Activated naive CD4-positive, alpha-beta T cell treated with anti-CD3 and anti-CD28 coated beads, Interleukin-2, amount 50 U/mL, for 24 hours (primary cell): ENCODE measurements around the gene OR52B6.
"Not testable (repeated sequence)": the region's sequence is repeated elsewhere in the genome, so short reads cannot be mapped to it uniquely, and the experiment has no call there.

Source experiments
- H3K27ac Mint-ChIP-seq: one replicate; pipeline ENCODE4 v1.8.0; 2021; ENCODE audit warnings: mild to moderate bottlenecking, mixed read lengths
- H3K27me3 Mint-ChIP-seq: one replicate; pipeline ENCODE4 v1.8.0; 2021; ENCODE audit warnings: mixed read lengths
- H3K36me3 Mint-ChIP-seq: one replicate; pipeline ENCODE4 v1.8.0; 2021; ENCODE audit warnings: mixed read lengths
- H3K4me1 Mint-ChIP-seq: one replicate; pipeline ENCODE4 v1.8.0; 2021; ENCODE audit warnings: mixed read lengths
- H3K4me3 Mint-ChIP-seq: one replicate; pipeline ENCODE4 v1.8.0; 2021; ENCODE audit warnings: mild to moderate bottlenecking, mixed read lengths
- H3K9me3 Mint-ChIP-seq: one replicate; pipeline ENCODE4 v1.8.0; 2021; ENCODE audit warnings: mixed read lengths

OR52B6 gene

DNA sequence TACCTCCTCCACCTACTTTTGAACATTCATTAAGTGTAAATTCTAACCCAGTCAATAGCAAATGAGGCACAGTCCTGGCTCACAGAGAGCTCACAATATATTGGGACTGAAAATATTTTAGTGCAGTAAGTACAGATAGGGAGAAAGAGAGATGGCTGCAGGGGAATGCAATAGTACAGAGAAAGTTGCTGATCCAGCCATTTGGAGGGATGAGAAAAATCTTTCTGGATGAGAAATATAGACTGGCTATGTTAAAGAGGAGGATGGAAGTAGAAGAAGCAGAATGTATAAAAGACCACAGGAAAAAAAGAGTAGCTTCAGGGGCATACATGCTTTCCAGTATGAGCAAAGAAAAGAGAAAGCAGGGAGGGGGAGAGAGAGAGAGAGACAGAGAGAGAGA, 3.6 kb upstream of the OR52B6 start:
- no peak overlapping the region for H3K27ac Mint-ChIP-seq
- no peaks in the 10 kb centered on the region for H3K9me3 Mint-ChIP-seq
- H3K4me1 Mint-ChIP-seq = no peaks in the 10 kb centered on the region
- H3K36me3 Mint-ChIP-seq = no peaks in the 10 kb centered on the region
- H3K27me3 Mint-ChIP-seq = no peaks in the 10 kb centered on the region
- no peak overlapping the region for H3K4me3 Mint-ChIP-seq

GRCh38 chr11:5581014-5581413, 337 bp downstream of the OR52B6 start:
- H3K4me1 Mint-ChIP-seq = no peaks in the 10 kb centered on the region
- peaks cover 5% of the 10 kb centered on the region for H3K9me3 Mint-ChIP-seq
- no peak overlapping the region for H3K4me3 Mint-ChIP-seq
- H3K27me3 Mint-ChIP-seq = peaks cover 1% of the 10 kb centered on the region
- peaks cover 5% of the 10 kb centered on the region for H3K36me3 Mint-ChIP-seq
- no peak overlapping the region for H3K27ac Mint-ChIP-seq

GRCh38 chr11:5584458-5584857, 3.8 kb downstream of the OR52B6 start:
- not testable (repeated sequence) for H3K27me3 Mint-ChIP-seq, H3K36me3 Mint-ChIP-seq, H3K9me3 Mint-ChIP-seq, H3K4me3 Mint-ChIP-seq, H3K27ac Mint-ChIP-seq, H3K4me1 Mint-ChIP-seq

DNA sequence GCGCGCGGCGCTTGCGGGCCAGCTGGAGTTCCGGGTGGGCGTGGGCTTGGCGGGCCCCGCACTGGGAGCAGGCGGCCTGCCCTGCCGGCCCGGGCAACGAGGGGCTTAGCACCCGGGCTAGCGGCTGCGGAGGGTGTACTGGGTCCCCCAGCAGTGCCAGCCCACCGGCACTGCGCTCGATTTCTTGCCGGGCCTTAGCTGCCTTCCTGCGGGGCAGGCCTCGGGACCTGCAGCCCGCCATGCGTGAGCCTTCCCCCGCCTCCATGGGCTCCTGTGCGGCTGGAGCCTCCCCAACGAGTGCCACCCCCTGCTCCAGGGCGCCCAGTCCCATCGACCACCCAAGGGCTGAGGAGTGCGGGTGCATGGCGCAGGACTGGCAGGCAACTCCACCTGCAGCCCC, 9.2 kb downstream of the OR52B6 start:
- not testable (repeated sequence) for H3K4me3 Mint-ChIP-seq, H3K27ac Mint-ChIP-seq, H3K9me3 Mint-ChIP-seq, H3K4me1 Mint-ChIP-seq, H3K27me3 Mint-ChIP-seq, H3K36me3 Mint-ChIP-seq

DNA sequence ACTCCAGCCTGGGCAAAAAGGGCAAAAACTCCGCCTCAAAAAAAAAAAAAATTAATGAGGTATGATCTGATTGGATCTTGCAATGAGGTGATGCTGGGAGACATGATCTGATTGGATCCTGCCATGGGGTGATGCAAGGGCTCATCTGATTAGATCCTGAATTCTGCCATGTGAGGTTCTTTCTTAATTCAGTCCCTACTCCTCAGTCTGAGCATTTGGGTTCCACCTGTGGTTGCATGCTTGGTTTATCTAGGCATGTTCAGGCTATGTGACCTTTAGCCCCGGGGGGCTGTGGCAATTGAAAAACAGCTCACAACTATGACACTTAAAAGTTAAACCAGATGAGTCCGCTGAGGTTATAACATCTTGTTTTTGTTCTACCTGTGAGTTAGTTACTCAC, 10.9 kb downstream of the OR52B6 start:
- no peak overlapping the region for H3K27ac Mint-ChIP-seq
- no peaks in the 10 kb centered on the region for H3K27me3 Mint-ChIP-seq
- no peaks in the 10 kb centered on the region for H3K9me3 Mint-ChIP-seq
- peaks cover 3% of the 10 kb centered on the region for H3K36me3 Mint-ChIP-seq
- peaks cover 2% of the 10 kb centered on the region for H3K4me1 Mint-ChIP-seq
- H3K4me3 Mint-ChIP-seq = no peak overlapping the region

DNA sequence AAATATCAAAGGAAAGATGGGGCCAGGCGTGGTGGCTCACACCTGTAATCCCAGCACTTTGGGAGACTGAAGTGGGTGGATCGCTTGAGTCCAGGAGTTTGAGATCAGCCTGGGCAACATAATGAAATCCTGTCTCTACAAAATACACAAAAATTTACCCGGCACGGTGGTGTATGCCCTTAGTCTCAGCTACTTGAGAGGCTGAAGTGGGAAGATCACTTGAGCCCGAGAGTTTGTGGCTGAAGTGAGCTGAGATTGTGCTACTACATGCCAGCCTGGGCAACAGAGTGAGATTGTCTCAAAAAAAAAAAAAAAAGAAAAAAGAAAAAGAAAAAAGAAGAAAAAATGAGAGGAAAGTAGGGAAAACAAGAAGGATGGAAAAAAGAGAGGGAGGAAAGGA, 11.9 kb downstream of the OR52B6 start:
- no peaks in the 10 kb centered on the region for H3K9me3 Mint-ChIP-seq
- no peak overlapping the region for H3K4me3 Mint-ChIP-seq
- no peak overlapping the region for H3K27ac Mint-ChIP-seq
- peaks cover 2% of the 10 kb centered on the region for H3K36me3 Mint-ChIP-seq
- peaks cover 2% of the 10 kb centered on the region for H3K27me3 Mint-ChIP-seq
- peaks cover 8% of the 10 kb centered on the region for H3K4me1 Mint-ChIP-seq

DNA sequence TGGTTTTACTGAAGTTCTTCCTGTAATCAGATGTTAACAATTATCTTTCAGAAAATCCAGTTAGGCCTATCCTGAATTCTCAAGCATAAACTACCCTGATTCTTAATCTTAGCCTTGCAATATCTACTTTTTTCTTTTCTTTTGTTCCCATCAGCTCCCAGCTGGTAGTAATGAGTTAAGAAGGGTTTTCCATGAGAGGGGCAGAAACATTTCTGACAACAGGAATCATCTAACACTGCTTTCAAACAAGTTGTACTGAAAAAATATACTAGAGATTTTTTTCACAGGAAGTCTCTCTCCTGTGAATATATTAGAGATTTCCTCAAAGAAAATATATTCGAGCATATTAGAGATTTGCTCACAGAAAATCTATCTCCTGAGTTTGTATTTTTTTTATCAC, 12.5 kb downstream of the OR52B6 start:
- Mint-ChIP-seq H3K4me3 (no peak overlapping the region), H3K9me3 (no peaks in the 10 kb centered on the region), H3K4me1 (peaks cover 9% of the 10 kb centered on the region), H3K27ac (no peak overlapping the region), H3K27me3 (peaks cover 2% of the 10 kb centered on the region), H3K36me3 (peaks cover 2% of the 10 kb centered on the region)

DNA sequence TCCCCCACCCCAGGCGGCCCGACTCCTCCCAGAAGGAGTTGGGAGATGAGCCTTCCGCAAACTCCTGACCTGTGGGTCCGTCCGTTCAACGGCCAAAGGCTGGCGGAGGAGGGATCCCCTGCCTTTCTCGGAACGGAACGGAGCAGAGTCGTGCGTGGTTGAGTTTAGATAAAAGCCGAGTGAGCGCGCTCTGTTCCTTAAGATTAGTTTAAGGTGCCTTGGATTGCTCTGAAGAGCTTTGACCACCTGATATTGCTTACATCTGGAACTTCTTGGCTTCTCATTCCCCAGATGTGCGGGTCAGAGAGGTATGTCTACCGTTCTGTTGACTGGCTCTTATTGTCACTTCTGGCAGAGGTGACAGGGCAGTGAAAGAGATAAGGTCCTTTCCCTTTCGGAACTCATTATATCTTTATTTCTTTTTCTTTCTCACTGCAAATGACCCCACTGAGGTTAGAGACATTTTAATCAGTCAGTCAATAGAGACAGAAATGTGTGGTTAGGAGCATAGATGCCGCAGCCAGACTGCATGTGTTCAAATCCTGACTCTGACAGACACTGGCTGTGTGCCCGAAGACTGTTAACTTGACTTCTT, 16.0 kb downstream of the OR52B6 start, which contains the start of gene TRIM6:
TRIM6 (plus strand) TSS at position 31 of the 595 bp plus-strand sequence; CDS start at position 292, 261 bp downstream.
- H3K4me3 Mint-ChIP-seq = peak within 1 kb of the TSS; percentile 80
- no peak within 1 kb of the TSS for H3K27ac Mint-ChIP-seq
- no peaks in the 10 kb centered on the region for H3K9me3 Mint-ChIP-seq
- peaks cover 9% of the 10 kb centered on the region for H3K4me1 Mint-ChIP-seq
- peaks cover 2% of the 10 kb centered on the region for H3K27me3 Mint-ChIP-seq
- H3K36me3 Mint-ChIP-seq = no peaks in the 10 kb centered on the region

DNA sequence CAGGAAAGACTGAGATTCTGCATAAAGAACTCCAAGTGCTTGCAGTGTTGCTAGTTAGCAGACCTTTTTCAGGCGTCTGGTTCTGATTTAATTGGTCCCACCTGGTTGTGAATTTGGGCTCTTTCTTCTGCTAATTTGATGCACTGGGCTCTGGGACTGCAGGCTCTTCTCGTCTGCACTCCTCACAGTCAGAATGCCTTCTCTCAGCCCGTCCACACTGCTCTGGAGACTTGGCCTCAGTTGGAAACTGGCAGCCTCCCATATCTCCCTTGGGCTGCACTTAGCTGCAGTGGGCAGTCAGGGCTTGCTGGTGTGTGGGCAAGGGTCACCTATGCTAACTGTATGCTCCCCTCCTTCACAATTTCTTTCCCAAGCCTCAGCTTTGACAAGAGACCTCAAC, 17.3 kb downstream of the OR52B6 start:
- H3K27me3 Mint-ChIP-seq = peaks cover 2% of the 10 kb centered on the region
- H3K4me3 Mint-ChIP-seq = no peak overlapping the region
- H3K27ac Mint-ChIP-seq = no peak overlapping the region

DNA sequence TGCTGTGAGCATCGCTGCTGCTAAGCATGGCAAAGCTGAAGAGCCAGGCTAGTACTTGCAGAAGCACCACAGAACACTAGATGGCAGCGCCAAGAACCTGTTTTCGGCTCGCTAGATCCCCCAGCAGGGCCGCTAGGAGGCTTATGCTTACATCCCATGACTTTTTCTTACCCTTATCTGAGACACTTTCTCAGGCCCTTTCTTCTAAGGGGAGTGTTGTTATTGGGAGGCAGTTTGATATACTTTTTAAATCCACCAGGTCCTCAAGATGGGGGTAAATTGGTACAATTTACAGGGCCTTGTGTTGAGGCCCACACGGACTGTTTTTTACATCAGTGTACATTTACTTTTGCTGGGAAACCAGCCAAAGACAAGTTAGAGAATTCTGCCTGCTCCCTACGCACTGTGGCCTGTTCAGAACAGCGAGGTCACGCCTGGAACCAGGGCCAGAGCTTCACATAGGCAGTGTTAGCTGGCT, 19.7 kb downstream of the OR52B6 start:
- Mint-ChIP-seq H3K27me3 (peaks cover 2% of the 10 kb centered on the region), H3K9me3 (no peaks in the 10 kb centered on the region), H3K4me1 (peaks cover 9% of the 10 kb centered on the region), H3K4me3 (no peak overlapping the region), H3K36me3 (no peaks in the 10 kb centered on the region), H3K27ac (no peak overlapping the region)

More for the DNA sequence above, 17.3 kb downstream of the OR52B6 start:
- H3K4me1 Mint-ChIP-seq = peaks cover 9% of the 10 kb centered on the region
- H3K36me3 Mint-ChIP-seq = no peaks in the 10 kb centered on the region
- no peaks in the 10 kb centered on the region for H3K9me3 Mint-ChIP-seq

- not testable (repeated sequence) for H3K27me3 Mint-ChIP-seq, H3K27ac Mint-ChIP-seq, H3K4me3 Mint-ChIP-seq, H3K9me3 Mint-ChIP-seq, H3K36me3 Mint-ChIP-seq, H3K4me1 Mint-ChIP-seq
Observed at GRCh38 chr11:5602791-5603190, 22.1 kb downstream of the OR52B6 start.

- H3K4me1 Mint-ChIP-seq = no peaks in the 10 kb centered on the region
Observed at GRCh38 chr11:5603326-5603725, 22.6 kb downstream of the OR52B6 start.

GRCh38 chr11:5604896-5605295, 24.2 kb downstream of the OR52B6 start:
- Mint-ChIP-seq H3K9me3 (no peaks in the 10 kb centered on the region), H3K4me3 (no peak overlapping the region), H3K36me3 (no peaks in the 10 kb centered on the region), H3K4me1 (no peaks in the 10 kb centered on the region), H3K27me3 (no peaks in the 10 kb centered on the region), H3K27ac (no peak overlapping the region)

More at GRCh38 chr11:5603326-5603725, 22.6 kb downstream of the OR52B6 start:
- Mint-ChIP-seq H3K27ac (no peak overlapping the region), H3K36me3 (no peaks in the 10 kb centered on the region), H3K4me3 (no peak overlapping the region), H3K9me3 (no peaks in the 10 kb centered on the region), H3K27me3 (no peaks in the 10 kb centered on the region)

GRCh38 chr11:5605849-5606248, 25.2 kb downstream of the OR52B6 start:
- no peaks in the 10 kb centered on the region for H3K36me3 Mint-ChIP-seq
- no peaks in the 10 kb centered on the region for H3K9me3 Mint-ChIP-seq
- H3K27ac Mint-ChIP-seq = no peak overlapping the region
- H3K27me3 Mint-ChIP-seq = no peaks in the 10 kb centered on the region
- no peak overlapping the region for H3K4me3 Mint-ChIP-seq
- H3K4me1 Mint-ChIP-seq = no peaks in the 10 kb centered on the region

DNA sequence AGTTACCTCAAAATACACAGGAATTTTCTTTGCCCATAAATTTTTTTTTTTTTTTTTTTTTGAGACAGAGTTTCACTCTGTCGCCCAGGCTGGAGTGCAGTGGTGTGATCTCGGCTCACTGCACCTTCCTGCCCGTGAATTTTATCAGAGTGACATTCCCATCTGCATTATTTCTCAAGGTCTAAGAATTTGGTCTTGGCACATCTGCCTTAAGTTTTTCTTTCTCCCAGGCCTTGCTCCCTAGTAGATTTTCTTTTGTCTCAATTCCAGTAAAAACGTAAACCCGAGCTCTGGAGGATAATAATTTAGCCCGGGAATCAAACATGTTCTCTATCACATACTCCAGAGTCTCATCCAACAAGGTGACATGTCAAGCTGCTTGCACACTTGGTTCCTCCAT, 28.1 kb downstream of the OR52B6 start:
- no peaks in the 10 kb centered on the region for H3K27me3 Mint-ChIP-seq
- H3K4me1 Mint-ChIP-seq = no peaks in the 10 kb centered on the region
- H3K27ac Mint-ChIP-seq = no peak overlapping the region
- no peak overlapping the region for H3K4me3 Mint-ChIP-seq
- no peaks in the 10 kb centered on the region for H3K9me3 Mint-ChIP-seq
- no peaks in the 10 kb centered on the region for H3K36me3 Mint-ChIP-seq

DNA sequence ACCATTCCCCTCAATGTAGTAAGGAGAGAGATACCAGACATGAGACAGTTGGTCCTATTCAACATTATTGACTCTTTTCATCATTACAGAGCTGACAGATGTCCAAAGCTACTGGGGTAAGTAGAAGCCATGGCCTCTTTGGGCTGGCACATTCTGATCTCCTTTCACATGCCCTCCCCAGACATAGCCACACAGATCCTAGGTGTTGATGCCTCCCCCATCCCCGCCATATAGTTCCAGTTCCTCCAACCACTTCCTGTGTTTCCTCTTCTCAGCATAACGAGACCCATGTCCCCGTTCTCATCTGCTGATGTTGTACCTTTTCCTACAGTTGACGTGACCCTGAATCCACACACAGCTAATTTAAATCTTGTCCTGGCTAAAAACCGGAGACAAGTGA, 29.8 kb downstream of the OR52B6 start:
- H3K27me3 Mint-ChIP-seq = no peaks in the 10 kb centered on the region
- H3K4me1 Mint-ChIP-seq = no peaks in the 10 kb centered on the region
- no peaks in the 10 kb centered on the region for H3K36me3 Mint-ChIP-seq
- no peaks in the 10 kb centered on the region for H3K9me3 Mint-ChIP-seq
- H3K27ac Mint-ChIP-seq = no peak overlapping the region
- H3K4me3 Mint-ChIP-seq = no peak overlapping the region

DNA sequence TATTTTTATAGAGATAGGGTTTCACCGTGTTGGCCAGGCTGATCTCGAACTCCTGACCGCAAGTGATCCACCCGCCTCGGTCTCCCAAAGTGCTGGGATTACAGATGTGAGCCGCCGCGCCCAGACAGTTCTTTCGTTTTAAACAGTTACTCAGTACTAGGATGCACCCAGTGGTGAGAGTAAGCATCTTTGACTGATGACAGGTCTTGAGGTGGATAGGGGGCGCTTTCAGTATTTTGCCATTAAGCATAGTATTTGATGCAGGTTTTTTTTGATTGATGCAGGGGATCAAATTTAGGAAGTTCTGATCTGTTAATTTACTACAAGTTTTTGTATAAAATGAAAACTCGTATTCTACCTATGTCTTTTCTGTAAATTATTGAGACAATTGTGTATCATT, 30.9 kb downstream of the OR52B6 start:
- Mint-ChIP-seq H3K4me1 (no peaks in the 10 kb centered on the region), H3K4me3 (no peak overlapping the region), H3K27ac (no peak overlapping the region), H3K9me3 (no peaks in the 10 kb centered on the region), H3K36me3 (no peaks in the 10 kb centered on the region), H3K27me3 (no peaks in the 10 kb centered on the region)
